HG03066 (cell line): ENCODE results near the gene MAEA.
"Not testable (repeated sequence)": the region's sequence is repeated elsewhere in the genome, so short reads cannot be mapped to it uniquely, and the experiment has no call there.

Experiments used
- ATAC-seq: cut with Tn5 transposase; IDR thresholded peaks from one replicate; pipeline ENCODE4 v1.9.1; 2021; ENCODE audit warnings: low read depth; ENCODE audit not compliant: unreplicated experiment

The MAEA gene

GRCh38 chr4:1363513-1363912 is 73.8 kb downstream of the MAEA start:
- ATAC-seq = no peak

- ATAC-seq = no peak
Observed at GRCh38 chr4:1364217-1364616, 74.5 kb downstream of the MAEA start.

DNA sequence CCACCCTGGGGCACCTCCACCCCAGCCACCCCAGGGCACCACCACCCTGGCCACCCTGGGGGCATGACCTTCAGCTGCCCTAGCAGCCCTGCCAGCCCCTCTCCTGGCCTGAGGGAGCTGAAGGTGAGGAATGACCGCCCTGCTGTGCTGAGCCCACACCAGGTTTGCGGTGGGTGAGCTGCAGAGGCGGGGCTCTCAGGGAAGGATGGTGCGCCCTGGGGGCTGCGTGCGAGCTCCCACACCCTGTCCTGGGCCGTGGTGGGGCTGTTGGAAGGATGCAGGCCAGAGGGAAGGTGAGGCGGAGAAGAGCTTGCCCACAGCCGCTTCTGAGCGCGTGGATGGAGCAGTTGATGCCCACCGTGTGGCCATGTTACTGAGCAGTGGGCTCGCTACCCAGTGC is 75.1 kb downstream of the MAEA start:
- no peak for ATAC-seq

DNA sequence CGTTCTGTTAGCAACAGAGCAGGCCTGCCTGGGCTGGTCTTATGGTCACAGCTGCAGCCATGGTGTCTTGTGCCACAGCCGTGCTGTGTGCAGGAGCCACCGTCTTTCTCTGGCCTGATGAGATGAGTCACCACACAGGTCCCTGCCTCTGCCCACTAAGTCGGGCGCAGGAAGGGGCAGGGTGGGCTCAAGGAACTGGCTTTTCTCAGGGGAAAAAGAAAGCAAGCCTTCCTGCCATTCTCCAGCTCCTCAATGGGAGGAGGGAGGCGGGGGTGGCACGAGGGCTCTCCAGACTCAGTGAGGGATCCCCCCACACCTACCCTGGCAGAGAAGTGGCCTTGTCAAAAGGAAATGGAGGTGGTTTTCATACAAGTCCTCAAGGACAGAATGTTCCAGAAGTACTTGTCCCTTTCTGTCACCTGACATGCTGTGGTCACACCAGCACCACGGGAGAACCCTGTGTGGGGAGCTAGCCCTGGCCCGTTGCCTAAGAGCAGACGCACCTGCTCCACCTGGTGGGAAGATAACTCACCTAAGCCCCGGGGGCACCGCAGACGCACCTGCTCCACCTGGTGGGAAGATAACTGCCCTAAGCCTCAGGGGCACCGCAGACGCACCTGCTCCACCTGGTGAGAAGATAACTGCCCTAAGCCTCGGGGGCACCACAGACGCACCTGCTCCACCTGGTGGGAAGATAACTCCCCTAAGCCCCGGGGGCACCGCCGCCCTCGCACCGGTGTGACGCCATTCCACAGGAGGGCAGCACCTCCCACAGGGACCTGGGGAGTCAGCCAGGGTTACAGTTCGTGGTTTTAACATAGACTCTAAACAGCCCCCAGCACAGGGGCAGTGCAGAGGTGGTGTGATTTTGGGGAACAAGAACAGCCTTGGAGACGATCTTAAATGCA is 75.8 kb downstream of the MAEA start:
- ATAC-seq = no peak

- no peak for ATAC-seq
Observed at GRCh38 chr4:1366371-1367229, 76.9 kb downstream of the MAEA start.

DNA sequence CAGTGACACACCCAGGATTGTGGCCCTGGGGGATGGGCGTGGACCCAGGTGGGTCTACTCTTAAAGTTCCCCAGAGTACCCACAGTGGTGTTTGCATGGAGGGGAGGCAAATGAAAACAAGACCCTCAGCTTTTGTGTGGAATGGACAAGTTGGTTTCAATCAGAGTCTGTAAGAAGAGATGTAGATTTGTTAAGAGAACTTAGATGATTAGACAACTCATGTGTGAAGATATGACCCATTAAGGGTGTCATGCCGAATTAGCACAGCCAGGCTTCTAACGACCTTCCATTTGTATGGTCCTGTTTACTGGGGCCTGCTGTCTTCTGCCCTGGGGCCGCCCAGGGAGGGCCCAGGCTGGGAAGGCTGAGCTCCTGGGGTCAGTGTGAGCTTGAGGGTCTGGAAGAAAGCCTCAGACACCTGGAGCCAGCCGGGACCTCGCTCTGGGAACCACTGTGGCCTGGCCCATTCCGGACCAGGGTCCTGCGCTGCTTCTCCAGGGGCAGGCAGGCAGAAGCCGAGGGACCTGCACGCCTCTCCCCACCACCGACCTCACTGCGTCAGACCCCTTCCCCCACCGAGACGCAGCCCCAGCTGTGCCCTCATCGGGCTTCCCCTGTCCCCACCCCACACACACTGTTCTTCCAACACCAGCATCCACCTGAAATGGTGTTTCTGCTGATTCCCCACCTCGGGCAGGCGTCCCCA is 77.7 kb downstream of the MAEA start:
- no peak for ATAC-seq

- no peak for ATAC-seq
Observed at GRCh38 chr4:1367936-1368289, 78.2 kb downstream of the MAEA start.

DNA sequence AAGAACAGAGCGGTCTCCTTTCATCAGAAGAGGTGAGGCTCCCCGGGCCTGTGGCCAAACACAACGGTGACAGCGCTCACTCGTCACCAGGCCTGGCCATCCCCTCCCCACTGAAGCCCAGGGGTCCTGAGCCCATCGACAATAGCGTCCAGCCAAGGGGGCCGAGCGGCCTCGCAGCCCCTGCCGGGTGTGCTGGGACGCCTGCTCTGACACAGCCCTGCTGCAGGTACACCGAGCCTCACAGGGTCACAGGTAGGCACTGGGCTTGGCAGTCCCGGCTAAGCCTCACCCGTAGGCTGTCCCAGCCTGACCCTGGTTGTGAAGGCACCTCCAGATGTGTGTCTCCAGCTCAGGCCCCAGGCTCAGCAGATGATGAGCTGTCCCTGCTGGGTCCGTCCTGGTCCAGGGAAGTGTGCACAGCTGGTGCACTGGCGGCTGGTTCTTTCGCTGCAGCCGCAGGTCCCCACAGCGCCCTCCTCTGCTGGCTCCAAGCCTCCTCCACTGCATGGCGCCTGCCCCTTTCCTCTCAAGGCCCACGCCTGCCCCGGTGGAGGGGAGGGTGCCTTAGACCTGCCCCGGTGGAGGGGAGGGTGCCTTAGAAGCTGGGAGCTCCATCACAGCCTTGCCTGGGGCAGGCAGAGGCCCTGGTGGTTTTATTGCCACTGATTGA is 78.9 kb downstream of the MAEA start:
- ATAC-seq = no peak

DNA sequence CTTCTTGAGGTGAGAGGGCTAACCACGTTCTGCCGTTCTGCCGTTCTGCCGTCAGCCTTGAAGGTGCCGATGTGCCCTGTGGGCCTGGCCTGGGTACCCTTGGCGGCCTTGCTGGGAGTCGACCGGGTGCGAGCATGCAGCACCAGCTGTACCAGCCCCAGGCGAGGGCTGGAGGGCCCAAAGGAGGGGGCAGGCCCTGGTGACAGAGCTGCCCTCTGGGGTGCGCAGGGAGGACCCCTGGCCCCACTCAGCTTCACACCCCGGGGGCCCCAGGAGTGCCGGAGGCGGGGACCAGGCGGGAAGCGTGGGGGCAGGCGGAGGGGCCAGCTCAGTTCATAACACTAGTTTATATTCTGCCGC is 79.4 kb downstream of the MAEA start:
- no peak for ATAC-seq

- ATAC-seq = no peak
Observed at GRCh38 chr4:1369479-1370079, 79.9 kb downstream of the MAEA start.

- ATAC-seq = no peak
Observed at GRCh38 chr4:1370321-1371124, 80.8 kb downstream of the MAEA start.

GRCh38 chr4:1371176-1372165 is 81.8 kb downstream of the MAEA start:
- no peak for ATAC-seq

- not testable (repeated sequence) for ATAC-seq
Observed at GRCh38 chr4:1372576-1372975, 82.9 kb downstream of the MAEA start.

- no peak for ATAC-seq
Observed at GRCh38 chr4:1373892-1374705, 84.4 kb downstream of the MAEA start.

DNA sequence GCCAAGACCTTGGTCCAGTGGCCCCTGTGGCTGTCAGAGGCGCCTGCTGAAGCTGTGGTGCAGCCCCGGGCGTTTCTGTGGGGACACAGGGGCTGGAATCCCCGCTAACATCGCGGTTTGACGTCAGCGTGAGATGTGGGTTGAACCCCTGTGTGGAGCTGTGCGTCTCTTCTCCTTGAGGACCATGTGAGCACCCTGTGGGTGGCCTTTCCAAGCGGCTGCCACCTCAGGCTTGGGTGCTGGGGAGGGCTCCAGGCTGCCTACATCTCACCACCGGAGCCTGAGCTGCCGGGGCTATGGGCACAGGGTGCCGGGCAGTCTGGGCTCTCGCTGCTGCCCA is 85.0 kb downstream of the MAEA start:
- no peak for ATAC-seq

DNA sequence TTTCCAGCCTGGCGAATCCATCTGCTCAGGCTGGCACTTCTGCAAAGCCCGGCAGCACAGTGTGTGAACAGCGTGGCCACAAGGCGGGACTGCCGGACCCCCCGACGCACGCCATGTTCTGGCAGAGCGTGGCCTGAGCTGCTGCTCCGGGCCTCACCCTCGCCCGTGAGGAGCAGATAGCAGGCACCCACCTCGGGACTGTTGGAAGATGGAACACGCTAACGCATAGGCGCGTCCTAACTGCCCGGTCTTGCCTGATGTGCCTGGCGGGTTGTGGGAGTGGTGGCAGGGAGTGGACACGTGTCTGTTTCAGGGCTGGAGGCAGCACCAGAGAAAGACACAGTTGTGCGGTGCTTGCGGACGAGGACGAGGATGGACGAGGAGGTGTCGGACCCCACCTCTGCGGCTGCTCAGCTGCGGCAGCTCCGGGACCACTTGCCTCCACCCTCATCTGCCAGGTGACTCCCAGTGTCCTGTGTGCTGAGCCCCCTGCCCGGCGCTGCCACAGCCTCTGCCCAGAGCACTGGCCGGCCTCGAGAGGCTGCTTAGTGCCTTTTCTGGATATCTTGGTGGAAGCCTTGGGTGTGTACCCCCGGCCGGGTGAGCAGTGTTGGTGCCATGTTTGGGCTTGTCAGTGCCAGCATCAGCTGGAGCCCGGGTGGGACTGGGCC is 85.5 kb downstream of the MAEA start:
- no peak for ATAC-seq

- ATAC-seq = no peak
Observed at GRCh38 chr4:1375761-1376322, 86.2 kb downstream of the MAEA start.
